ENCODE results near the gene CTDSPL. TPM values are rescaled to one million over a fixed set of nuclear protein-coding genes. Genes with fewer than 3 reads are reported as not detected.
A peak's percentile ranks its signal among the peaks of the same experiment; 100 is the strongest.

CTDSPL gene
- total and polyA plus RNA-seq, 2 of the 13 experiments (the other 11 are each of a cell fraction or from before 2014, with no cell fraction given) = 26.1 to 142 TPM

- TF ChIP-seq ZNF776 (CRISPR knock-in tag; IDR thresholded peaks at IDR 0.05) = no peak
- TF ChIP-seq ZBTB43 (CRISPR knock-in tag; conservative IDR thresholded peaks at IDR 0.05) = no peak
- TF ChIP-seq, protein P1, sequence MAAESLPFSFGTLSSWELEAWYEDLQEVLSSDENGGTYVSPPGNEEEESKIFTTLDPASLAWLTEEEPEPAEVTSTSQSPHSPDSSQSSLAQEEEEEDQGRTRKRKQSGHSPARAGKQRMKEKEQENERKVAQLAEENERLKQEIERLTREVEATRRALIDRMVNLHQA (CRISPR knock-in tag; IDR thresholded peaks at IDR 0.05) = no peak
- TF ChIP-seq TP53 (CRISPR knock-in tag; conservative IDR thresholded peaks at IDR 0.05) = no peak
- TF ChIP-seq ZNF543 (CRISPR knock-in tag; IDR thresholded peaks at IDR 0.05) = no peak
- TF ChIP-seq RAD21 (CRISPR knock-in tag; IDR thresholded peaks at IDR 0.05) = no peak
- TF ChIP-seq, protein P2, sequence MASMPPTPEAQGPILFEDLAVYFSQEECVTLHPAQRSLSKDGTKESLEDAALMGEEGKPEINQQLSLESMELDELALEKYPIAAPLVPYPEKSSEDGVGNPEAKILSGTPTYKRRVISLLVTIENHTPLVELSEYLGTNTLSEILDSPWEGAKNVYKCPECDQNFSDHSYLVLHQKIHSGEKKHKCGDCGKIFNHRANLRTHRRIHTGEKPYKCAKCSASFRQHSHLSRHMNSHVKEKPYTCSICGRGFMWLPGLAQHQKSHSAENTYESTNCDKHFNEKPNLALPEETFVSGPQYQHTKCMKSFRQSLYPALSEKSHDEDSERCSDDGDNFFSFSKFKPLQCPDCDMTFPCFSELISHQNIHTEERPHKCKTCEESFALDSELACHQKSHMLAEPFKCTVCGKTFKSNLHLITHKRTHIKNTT (CRISPR knock-in tag; IDR thresholded peaks at IDR 0.05) = no peak
- TF ChIP-seq GTF3A (CRISPR knock-in tag; conservative IDR thresholded peaks at IDR 0.05) = no peak
- no peak for TF ChIP-seq KDM2A (CRISPR knock-in tag; IDR thresholded peaks at IDR 0.05; ENCODE audit: borderline replicate concordance, low read depth)
- TF ChIP-seq TAF15 (IDR thresholded peaks at IDR 0.05; ENCODE audit: low read depth, low read length, poor library complexity, severe bottlenecking) = no peak
- TF ChIP-seq ZNF749 (CRISPR knock-in tag; IDR thresholded peaks at IDR 0.05; ENCODE audit: borderline replicate concordance) = no peak
- TF ChIP-seq ZBTB40 (IDR thresholded peaks at IDR 0.05) = no peak
- TF ChIP-seq ZBTB40 (CRISPR knock-in tag; IDR thresholded peaks at IDR 0.05) = no peak
- no peak for TF ChIP-seq ATM (IDR thresholded peaks at IDR 0.05; ENCODE audit: borderline replicate concordance)
- no peak for TF ChIP-seq ZFP41 (CRISPR knock-in tag; IDR thresholded peaks at IDR 0.05; ENCODE audit: borderline replicate concordance)
- TF ChIP-seq ARID2 (CRISPR knock-in tag; IDR thresholded peaks at IDR 0.05; ENCODE audit: borderline replicate concordance) = 0 out of 2 replicates have a peak, but pooled peaks have one; percentile 21
- no peak for TF ChIP-seq ZNF652 (CRISPR knock-in tag; IDR thresholded peaks at IDR 0.05; ENCODE audit: borderline replicate concordance, low read depth)
- TF ChIP-seq, protein P3, sequence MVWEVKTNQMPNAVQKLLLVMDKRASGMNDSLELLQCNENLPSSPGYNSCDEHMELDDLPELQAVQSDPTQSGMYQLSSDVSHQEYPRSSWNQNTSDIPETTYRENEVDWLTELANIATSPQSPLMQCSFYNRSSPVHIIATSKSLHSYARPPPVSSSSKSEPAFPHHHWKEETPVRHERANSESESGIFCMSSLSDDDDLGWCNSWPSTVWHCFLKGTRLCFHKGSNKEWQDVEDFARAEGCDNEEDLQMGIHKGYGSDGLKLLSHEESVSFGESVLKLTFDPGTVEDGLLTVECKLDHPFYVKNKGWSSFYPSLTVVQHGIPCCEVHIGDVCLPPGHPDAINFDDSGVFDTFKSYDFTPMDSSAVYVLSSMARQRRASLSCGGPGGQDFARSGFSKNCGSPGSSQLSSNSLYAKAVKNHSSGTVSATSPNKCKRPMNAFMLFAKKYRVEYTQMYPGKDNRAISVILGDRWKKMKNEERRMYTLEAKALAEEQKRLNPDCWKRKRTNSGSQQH (CRISPR knock-in tag; IDR thresholded peaks at IDR 0.05; ENCODE audit: low read depth) = no peak
Observed at GRCh38 chr3:37935290-37935668, 73.6 kb downstream of the CTDSPL start (continued).

Measured in HepG2 (cell line).